Stimulated activated CD8-positive, alpha-beta memory T cell treated with anti-CD3 and anti-CD28 coated beads, Interleukin-12 subunit alpha, Interleukin-12 subunit beta, amount 100 ng/mL, for 1 hour (primary cell): ENCODE data around the gene ZNF766.
"Not testable (repeated sequence)": the region's sequence is repeated elsewhere in the genome, so short reads cannot be mapped to it uniquely, and the experiment has no call there.

Experiments
- DNase-seq: peaks from one replicate; pipeline ENCODE4 v3.0.0-alpha.2; 2020; ENCODE audit warnings: low read depth

Gene ZNF766

DNA sequence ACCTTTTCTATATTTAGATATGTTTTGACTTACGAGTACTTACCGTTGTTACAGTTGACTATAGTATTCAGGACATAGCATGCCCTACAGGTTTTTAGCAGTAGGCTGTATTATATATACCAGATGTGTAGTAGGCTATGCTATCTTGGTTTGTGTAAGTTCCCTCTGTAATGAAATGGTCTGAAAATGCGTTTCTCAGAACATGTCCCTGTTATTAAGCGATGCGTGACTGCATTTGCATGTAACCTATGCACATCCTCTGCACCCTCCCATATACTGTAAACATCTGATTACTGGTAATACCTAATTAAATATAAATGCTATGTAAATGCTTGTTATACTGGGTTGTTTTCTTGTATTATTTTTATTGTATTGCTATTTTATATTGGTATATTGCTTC is 6.6 kb downstream of the ZNF766 start:
- DNase-seq, result no peak

DNA sequence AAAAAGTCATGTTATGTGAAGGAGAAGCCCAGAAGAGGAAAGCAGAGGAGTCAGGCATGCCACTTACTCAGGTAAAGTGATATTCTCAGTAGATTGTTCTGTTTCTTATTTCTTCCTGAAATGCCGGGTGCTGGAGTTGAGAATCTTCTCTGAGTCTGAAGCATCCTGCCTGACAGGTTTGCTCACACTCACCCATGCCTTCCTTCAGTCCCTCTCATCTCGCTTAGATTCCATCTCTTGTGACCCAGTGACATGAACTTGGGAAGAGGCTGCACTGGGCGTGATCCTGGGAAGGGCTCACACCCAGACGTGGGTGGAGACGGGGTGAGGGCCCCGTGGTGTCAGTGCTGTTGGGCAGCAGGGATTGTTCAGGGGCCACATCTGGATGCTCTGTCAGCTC is 8.1 kb downstream of the ZNF766 start:
- no peak for DNase-seq

DNA sequence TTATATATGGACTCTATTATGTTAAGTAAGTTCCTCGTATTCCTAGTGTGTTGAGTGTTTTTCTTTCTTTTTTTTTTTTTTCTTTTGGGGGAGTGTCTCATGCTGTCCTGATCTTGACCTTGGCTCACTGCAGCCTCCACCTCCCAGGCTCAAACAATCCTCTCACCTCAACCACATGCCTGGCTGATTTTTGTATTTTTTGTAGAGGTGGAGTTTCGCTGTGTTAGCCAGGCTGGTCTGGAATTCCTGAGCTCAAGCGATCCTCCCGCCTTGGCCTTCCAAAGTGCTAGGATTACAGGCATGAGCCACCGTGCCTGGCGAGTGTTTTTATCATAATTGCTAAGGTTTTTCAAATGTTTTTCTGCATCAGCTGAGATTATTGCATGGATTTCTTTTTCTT is 16.9 kb downstream of the ZNF766 start:
- DNase-seq, result no peak

DNA sequence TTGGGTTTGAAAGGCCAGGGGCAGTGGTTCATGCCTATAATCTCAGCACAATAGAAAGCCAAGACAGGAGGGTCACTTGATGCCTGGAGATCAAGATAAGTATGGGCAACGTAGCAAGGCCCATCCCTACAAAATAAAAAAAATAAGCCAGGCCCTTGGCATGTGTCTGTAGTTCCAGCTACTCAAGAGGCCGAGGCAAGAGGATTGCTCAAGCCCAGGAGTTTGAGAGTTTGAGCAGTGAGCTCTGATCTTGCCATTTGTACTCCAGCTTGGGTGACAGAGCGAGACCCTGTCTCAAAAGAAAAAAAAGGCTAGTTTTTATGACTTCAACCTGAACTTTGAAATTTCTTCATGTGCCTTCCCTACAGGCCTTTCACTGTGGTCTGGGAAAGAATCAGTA is 22.4 kb downstream of the ZNF766 start:
- no peak for DNase-seq

DNA sequence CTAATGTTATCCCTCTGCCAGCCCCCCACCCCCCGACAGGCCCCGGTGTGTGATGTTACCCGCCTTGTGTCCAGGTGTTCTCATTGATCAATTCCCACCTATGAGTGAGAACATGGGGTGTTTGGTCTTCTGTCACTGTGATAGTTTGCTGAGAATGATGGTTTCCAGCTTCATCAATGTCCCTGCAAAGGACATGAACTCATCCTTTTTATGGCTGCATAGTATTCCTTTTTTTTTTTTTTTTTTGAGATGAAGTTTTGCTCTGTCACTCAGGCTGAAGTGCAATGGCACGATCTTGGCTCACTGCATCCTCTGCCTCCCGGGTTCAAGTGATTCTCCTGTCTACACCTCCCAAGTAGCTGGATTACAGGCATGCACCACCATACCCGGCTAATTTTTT is 23.6 kb downstream of the ZNF766 start:
- not testable (repeated sequence) for DNase-seq

DNA sequence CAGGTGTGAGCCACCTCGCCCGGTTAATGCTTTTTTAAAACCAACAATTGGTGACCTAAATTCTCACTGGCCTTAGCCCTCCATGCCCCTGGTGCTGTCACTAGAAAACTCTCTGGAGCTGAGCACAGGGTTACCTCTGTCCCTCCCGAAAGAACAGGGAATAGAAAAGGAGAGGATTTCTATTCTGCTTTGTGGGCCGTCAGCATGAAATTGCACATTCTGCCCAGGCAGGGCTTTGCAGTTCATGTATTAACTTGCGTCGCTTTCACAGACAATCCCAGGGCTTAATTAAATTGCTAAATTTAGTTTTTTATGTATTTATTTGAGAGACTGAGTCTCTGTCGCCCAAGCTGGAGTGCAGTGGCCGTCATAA is 27.0 kb downstream of the ZNF766 start:
- DNase-seq, result no peak

DNA sequence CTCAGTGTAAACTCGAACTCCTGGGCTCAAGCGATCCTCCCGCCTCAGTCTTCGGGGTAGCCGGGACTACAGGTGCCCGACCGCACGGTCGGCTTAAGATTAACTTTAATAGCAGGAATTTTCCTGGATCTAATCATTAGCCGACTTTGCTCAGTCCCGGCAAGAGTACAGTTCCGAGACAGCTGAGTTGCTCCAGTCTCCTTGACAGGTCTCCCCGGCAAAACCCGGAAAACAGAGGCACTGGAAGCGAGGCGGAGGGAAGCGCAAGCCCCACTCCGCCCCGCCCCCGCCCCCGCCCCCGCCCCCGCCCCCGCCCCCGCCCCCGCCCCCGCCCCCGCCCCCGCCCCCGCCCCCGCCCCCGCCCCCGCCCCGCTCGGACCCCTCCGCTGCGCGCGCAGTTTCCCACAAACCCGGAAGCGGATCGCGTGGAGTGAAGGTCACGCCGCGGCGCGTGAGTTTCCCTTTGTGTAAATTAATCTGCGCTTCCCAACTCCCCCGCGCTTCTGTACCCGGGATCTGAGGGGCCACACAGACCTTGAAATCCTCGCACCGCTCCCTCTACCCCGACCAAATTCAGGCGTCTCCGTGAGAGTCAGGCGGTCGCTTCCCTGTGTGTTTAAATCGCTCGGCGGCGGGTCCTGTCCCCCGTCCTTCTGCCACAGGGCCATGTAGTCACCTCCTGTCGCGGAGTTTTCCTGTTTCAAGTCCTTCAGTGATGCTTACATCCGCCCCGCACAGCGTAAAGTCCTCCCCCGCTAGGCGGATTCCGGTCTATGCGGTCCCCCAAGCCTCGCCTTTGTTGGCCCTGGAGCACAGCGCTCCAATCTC is 27.6 kb downstream of the ZNF766 start, which contains the start of gene ZNF480:
TSS of gene ZNF480 (plus strand) at position 397 of the 828 bp plus-strand sequence. CDS start 3,244 bp downstream, outside the sequence.
- DNase-seq, result peak; percentile 85

DNA sequence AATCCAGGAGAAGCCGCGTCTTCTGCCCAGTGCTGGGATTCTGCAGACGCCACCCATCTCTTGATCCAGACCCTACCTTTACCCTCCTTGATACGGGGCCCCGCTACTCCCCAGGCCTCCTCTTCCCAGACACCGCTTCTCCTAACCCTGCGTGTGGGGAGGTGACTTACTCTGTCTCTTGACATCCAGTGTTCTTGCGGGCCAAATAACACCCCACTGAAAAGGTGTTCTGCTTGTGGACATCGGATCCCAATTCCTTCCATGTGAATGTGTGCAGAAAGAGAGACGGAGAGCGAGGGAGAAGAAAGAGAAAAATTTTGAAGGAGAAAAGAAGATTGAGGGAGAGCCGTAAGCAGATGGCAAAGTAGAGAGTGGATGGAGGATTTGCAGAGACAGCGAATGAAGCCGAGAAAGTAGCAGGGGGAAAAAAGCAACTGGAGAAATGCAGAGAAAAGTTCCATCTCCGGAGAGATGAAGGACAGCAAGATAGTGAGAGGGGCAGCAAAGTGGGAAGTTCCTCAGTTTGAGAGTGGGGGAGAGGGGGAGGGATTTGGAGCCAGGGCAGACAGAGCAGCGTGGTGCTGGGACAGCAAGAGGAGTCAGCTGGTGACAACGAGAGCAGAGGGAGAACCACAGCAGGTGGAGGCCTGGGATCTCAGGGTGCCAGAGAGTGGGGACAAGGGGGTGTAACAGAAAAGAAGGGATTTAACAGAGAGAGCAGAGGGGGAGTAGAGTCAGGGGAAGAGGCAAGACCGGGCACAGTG is 28.4 kb downstream of the ZNF766 start:
- no peak for DNase-seq

DNA sequence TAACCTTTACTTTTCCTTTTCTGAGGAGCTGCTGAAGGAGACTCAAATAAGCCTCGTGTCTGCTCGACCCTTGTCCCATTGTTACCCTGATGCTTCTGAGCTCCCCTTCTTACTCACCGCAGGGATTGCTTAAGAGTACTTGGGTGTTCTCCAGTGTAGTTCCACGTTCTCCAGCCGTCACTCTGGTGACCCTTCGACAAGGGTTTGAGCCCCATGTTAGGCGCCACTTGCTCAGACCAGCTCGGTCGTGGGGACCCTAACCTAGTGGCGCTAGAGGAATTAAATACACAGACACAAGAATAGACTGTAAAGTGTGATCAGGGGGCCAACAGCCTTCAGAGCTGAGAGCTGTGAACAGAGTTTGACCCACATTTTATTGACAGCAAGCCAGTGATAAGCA is 37.9 kb downstream of the ZNF766 start:
- no peak for DNase-seq

DNA sequence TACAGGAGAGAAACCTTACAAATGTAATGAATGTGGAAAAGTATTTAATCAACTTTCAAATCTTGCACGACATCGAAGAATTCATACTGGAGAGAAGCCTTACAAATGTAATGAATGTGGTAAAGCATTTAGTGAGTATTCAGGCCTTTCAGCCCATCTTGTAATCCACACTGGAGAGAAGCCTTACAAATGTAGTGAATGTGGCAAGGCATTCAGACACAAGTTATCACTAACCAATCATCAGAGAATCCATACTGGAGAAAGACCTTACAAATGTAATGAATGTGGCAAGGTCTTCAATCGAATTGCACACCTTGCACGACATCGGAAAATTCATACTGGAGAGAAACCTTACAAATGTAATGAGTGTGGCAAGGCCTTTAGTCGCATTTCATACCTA is 53.0 kb downstream of the ZNF766 start:
- no peak for DNase-seq

DNA sequence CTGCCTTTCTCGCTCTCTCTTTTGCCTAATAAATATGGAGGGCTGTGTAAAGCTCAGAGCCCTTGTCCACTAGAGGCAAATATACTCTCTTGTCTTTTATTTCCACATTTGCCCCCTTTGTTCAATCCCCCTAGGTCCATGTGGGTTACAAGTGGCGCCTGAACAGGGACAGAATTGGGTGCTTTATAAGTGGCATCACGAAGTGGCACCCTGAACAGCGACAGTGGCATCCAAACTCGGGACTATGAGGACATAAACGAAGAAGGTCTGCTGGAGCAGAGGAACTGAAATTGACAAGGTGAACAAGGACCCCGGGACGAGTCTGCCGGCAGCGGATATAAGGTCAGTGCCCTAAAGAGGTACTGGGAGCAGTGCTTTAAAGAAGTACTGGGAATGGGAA is 62.4 kb downstream of the ZNF766 start:
- DNase-seq, result no peak

DNA sequence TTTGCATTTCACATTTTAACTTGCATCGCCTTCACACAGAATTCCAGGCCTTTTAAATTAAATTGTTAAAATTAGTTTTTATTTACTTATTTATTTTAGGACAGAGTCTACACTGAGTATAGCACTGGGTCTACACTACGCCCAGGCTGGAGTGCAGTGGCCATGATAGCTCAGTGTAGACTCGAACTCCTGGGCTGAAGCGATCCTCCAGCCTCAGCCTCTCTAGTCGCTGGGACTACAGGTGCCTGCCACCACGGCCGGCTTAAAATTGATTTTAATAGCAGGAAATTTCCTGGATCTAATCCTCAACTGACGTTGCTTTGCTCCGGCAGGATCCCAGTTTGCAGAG is 66.4 kb downstream of the ZNF766 start:
- no peak for DNase-seq

DNA sequence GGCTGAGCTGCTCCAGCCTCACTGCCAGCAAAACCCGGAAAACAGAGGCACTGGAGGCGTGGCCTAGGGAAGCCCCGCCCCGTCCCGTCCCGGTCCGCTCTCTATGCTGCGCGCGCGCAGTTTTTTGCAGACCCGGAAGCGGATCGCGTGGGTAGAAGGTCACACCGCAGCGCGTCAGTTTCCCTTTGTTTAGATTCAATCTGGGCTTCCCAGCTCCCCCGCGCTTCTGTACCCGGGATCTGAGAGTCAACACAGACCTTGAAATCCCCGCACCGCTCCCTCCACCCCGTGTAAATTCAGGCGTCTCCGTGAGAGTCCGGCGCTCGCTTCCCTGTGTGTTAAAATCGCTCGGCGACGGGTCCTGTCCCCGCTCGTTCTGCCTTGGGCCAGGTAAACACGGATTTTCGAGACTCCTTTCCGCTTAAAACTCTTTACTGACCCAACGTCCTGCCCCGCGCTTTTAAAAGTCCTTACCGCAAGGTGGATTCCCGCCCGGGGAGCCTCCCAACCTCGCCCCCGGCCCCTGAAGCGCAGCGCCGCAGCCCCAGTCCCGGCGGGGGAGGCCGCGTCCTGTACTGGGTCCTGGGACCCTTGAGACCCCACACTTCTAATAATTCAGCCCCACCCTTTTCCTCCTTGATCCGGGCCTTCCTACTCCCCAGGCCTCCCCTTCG is 66.9 kb downstream of the ZNF766 start, which contains the start of gene ZNF610:
TSS of gene ZNF610 (plus strand) at position 127 of the 674 bp plus-strand sequence. CDS start 12,930 bp downstream, outside the sequence.
- peak; percentile 72 for DNase-seq

DNA sequence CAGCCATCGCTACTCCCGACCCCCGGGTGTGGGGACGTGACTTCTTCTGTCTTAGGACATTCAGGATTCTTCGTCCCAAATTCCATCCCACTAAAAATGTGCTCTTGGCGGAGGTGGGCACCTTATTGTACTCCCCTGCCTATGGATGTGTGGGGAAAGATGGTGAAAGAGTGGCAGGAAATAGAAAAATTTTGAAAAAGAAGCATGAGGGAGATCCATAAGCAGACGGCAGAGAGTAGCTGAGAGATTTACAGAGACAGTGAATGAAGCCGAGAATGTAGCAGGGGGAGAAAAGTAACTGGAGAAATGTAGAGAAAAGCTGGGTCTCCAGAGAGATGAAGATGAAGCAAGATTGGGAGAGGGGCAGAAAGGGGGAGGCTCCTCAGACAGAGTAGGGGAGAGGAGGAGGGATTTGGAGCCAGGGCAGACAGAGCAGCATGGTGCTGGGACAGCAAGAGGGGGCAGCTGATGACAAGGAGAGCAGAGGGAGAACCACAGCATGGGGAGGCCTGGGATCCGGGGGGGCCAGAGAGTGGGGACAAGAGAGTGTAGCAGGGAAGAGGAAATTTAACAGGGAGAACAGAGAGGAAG is 67.5 kb downstream of the ZNF766 start:
- DNase-seq, result no peak

DNA sequence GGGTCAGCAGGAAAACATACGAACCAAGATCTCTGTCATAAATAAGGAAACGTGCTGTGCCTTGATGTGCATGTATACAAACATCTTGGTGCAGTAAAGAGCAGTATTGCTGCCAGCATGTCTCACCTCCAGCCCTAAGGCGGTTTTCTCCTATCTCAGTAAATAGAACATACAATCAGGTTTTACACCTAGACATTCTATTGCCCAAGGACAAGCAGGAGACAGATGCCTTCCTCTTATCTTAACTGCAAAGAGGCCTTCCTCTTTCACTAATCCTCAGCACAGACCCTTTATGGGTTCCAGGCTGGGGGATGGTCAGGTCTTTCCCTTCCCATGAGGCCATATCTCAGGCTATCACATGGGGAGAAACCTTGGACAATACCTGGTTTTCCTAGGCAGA is 69.6 kb downstream of the ZNF766 start:
- DNase-seq, result not testable (repeated sequence)

DNA sequence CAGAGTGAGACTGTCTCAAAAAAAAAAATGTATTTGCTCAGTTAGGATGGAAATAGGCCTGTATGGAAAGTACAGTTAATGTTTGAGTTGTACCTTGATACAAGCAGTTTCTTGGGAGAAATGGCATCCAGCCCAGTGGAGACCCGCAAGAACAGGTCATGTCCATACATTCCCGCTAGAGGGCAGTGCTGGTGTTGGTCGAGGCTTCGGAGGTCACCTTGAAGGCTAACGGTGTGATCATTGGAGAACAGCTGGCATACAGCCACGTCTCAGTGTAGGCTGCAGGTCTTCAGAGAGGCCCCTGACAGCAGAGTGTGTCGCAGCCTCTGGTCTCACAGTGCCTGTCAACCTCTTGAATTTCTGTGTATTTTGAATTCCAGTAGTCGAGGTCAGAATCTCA is 74.2 kb downstream of the ZNF766 start:
- peak; percentile 34 for DNase-seq

DNA sequence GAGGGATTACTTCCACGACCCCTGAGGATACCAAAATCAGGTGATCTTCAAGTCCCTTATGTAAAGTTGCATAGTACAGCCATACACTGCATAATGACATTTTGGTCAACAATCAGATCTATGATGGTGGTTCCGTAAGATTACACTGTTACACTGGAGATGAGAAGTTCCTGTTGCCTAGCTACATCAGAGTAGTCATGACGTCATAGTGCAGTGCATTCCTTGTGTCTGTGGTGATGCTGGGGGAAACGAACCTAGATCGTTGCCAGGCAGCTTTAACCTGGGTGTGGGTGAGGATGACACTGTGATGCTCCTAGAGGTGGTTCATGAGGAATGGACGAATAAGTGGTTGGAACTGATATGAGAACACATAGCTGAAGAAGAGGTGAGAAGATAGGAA is 75.8 kb downstream of the ZNF766 start:
- no peak for DNase-seq
